Hematopoietic multipotent progenitor cell treated with erythropoietin and hydrocortisone succinate and interleukin-3 and kit ligand, for 4 days (in vitro differentiated cells): Measurements from ENCODE around the gene CDKN1C.

Source experiments
- DNase-seq: peaks from one replicate; pipeline ENCODE4 v3.0.0-alpha.2; 2015

The CDKN1C gene

DNA sequence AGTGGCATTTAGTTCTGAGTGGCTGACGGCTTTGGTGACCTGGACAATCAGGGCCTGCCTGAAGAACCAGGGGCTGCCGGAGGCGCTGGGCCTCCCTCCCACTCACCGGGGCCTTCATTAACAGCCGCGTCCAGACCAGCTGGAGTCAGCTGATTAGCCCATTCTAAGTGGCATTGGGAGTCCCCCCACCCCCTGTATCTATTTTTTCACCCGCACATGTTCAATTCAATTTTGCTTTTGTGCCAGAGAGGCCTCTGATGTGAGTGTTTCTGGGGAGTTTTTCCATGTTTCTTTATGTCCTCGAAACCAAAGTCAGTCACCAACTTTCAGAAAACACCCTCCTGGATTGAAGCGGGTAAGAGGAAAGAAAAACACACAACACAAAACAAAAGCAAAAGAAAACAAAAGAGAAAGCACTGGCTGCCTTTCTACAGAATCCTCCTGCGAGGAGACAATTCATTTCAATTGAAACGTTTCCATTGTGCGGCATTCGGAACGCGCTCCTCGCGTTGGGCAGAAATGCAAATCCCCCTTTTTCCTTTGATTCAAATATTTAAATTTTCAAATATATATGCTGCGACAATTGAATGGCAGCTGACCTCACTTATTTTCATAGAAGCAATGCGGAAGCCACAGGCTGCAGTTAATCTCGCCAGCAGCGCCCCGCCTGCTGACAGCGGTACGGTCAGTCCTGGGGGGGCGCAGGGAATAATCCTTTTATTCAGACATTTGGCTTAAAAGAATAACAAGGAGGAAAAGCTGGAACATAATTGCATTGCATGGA is 17.7 kb downstream of the CDKN1C start:
- peak; percentile 34 for DNase-seq

DNA sequence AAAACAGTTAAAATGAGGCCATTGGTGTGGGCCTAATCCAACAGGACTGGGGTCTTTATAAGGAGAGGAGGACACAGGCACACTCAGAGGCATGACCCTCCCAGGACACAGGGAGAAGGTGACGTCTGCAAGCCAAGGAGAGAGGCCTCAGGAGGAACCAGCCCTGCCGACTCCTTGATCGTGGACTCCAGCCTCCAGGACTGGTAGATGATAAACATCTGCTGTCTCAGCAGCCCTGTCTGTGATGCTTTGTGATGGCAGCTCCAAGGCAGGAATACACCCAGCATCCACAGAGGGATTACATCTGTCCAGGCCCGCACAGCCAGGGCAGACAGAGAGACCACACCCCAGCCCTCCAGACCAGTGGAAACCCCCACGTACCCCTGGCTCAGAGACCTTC is 18.4 kb downstream of the CDKN1C start:
- no peak for DNase-seq

DNA sequence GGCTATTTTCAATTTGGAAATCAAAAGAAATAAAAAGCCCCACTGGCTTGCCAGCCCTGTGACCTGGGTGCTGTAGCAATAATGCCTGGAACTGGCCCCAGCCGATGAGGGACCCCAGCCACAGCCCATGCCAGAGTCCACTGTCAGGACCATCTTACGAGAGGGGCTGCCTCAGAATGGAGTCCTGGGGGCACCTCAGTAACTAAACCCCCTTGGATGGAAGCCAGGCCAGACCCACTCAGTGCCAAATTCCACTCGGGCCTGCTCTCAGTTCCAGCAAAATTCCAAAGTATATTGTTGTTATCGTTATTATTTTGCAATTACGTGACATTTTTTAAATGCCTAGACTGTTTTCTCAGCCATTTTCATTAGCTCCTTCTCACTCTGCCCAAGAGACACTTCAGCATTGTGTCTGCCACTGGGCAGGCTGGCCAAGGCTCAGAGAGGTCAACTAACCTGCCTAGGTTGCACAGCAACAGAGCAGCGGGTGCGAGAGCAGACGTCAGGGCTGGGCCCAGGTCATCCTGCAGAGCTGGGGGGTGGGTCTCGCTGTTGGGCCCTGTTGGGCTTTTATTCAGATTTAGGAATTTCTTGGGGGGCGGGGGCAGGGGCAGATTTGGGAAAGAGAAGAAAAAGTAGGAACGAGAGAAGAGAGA is 19.5 kb downstream of the CDKN1C start:
- no peak for DNase-seq

DNA sequence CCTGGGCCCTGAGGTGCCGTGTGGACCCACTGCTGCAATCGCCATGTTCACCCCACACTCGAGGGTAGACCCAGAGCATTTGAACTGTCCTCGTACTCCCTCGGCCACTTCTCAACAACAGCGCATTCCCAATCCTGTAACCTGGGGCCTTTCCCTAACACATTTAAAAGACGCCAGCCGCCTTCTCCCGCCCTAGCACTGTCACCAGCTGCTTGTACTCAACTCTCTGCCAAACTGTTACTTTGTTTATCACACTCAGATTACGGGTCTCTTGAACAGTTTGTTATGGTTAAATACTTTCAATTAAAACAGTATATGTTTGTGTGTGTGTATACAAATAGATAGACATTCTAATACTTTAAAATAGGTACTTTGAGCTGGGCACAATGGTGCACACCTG is 20.7 kb downstream of the CDKN1C start:
- DNase-seq = no peak

DNA sequence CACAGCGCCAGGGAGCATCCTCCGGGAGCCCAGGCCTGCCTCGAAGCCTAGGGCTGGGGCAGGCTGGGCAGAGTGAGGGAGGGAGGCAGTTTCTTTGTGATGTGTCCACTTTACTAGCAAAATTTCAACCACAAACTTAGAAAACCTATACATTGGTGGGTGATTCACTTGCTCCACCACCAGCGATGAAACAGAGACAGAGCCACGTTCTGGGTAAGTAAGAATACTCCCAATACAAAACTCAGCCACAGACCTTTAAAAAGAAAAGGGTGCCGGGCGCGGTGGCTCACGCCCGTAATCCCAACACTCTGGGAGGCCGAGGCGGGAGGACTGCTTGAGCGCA is 22.3 kb downstream of the CDKN1C start:
- DNase-seq = no peak

DNA sequence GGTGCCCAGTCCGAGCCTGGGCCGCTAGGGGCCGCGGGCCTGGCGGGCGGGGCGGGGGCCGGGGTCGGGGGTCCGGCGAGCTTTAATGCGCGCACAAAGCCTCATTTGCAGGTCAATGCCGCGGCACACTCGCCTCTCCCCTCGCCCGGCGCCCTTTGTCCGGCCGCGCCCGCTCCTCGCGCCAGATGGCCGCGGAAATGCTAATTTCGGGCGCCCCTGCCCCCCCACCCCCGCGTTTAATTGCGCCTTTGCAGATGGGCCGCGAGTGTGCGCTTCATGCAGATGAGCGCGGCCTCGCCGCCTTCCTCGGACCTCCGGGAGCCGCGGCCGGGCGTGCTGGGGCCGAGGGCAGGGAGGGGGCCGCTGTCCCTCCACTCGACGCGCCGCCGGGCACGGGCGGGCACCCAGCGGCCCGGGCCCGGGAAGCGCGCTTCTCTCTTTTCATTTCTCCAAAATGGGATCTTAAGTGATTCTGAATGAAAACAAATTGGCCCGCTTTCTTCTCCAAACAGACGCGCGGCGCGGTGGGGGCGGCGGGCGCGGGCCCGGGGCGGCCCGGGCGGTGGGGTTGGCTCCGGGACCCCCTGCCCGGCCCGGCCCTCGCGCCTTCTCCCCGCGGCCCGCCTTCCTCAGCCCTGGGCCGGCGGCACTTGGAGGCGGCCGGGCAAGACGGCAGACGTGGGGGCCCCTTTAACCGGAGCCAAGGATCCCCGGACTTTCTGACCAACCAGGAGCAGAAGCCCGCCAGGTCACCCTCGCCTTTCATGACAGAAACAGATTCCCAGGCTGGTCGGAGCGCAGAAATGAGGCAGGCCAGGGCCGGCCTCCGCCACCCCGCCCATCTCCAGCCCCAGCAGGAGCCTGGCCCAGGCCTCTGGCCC is 22.9 kb downstream of the CDKN1C start:
- no peak for DNase-seq

DNA sequence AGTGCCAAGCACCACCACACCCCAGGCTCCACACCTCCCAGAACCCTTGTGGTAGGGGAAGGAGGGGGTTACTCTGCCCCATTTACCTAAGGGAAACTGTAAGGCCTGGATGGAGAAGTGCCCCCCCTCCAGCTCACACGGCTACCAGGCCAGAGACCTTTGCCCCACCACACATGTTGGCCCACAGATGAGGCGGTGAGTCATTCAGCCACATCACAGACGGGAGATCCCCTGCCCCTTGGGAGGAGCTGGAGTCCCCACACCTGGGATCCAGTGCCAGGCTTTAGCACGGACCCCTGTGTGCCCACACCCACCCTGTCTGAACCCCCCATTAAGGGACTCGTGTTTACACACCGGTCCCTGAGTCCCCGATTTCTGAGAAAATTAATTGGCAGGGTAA is 24.9 kb downstream of the CDKN1C start:
- DNase-seq = peak; percentile 29

DNA sequence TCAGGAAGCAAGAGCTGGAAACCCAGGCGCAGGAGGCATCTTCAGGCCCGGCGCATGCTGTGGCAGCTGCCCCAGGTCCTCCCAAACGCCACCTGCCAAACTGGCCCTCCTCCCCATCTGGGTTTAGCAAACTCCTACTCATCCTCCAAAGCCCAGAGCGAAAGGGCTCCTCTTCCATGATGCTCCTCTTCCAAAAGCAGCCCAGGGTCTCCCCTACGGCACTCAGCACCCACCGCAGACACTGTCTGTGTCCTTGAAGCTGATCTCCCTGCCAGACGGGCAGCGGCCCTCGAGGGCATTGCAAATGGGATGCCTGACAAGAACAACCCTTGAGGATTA is 25.9 kb downstream of the CDKN1C start:
- no peak for DNase-seq

DNA sequence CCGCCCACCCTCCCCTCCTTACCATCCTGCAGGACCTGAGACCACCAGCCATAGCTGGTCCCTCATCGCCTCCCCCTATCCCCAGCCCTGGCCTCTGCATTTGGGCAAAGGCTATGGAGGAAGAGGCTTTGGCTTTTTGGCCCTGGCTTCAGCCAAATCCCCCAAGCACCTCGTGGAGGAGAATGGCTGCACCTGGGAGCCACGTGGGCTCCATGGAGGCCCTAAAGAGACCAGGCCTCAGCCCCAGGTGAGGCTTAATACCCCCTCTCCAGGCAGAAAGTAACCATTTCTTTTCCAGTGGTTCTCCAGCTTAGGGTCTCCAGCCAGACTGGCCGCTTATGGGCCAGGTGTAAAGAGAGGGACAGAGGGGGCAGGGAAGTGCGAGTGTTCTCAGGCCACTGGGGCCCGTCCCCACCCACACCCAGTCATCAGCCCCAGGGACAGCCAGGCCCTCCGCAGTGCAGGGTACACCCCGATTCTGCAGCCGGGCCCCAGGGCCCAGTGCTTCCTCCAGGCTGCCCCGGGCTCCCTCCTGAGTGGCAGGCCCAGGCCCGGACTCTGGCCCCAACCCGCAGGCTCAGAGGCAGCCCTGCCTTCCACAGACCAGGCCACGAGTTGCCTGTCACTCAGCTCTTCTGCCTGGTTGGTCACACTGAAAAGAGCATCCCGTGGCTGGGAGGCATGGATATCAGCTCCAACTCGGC is 26.4 kb downstream of the CDKN1C start:
- no peak for DNase-seq

DNA sequence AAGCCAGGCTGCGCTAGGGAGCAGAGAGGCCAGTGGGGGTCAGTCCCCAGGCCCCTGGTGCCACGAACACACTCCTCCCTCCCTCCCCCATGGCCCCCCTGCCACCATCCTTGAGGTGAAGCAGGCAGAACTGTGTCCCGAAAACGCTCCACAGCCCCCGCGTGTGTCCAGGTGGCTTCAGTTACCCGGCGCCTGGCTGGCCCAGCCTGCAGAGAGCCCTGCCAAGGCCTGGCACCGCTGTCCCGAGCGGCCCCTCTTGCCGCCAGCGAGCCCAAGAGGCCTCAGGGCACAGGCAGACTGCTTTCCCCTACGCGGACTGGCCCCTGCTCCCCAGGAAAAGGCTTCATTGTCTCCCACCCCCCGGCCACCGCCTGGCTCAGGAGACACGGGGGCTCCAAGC is 27.7 kb downstream of the CDKN1C start:
- DNase-seq = no peak

DNA sequence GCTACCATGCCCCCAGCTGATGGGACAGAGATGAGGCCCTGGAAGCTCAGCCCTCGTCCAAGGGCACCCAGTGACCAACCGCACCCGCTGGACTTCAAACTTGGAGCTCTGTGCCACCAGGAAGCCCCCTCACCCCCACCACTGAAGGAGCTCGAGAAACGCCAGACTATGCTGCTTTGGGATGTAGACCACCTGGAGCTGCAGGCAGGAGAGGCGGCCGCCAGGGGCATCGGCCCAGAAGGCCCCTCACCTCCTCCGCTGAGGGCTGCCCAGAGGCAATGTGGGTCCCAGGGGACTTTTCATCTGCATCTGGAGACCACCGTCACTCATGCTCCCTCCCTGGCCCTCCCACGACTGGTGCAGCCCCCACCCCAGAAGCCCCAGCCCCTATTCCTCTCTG is 28.3 kb downstream of the CDKN1C start:
- DNase-seq = no peak

DNA sequence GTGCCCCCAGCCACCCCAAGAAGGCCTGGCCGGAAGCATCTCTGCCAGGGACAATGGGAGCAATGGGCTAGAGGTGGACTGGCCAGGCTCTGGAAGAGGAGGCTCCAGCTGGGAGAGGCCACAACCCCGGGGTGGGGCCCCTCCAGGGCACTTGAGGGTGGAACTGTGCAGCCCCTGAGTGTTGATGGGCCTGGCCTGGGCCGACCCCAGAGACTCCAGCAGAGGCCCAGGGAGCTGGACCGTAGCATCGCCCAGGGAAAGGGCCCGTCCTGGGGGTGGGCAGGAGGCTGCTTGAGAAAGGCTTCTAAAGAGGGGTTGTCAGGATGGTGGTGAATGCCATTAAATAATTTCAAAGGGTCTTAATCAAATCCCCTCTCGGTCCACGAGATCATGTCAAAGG is 30.4 kb downstream of the CDKN1C start:
- no peak for DNase-seq

DNA sequence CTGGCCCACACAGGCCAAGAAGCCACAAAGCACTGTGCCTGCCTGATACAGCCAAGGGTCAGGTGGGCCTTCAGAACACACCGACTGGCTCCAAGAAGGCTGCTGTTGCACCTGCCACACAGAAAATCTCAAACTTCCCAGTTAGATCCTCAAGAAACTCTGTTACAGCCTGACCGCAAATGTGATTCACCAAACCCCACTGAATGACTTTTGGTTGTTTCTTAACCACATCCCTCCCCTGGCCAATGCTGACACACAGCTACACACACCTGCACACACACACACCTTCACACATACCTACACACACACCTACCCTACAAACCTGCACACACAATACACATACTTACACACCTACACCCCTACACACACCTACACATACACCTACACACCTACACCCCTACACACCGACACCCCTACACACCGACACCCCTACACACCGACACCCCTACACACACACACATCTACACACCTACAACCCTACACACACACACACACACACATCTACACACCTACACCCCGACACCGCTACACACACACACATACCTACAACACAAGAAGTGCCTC is 31.5 kb downstream of the CDKN1C start:
- DNase-seq = no peak

DNA sequence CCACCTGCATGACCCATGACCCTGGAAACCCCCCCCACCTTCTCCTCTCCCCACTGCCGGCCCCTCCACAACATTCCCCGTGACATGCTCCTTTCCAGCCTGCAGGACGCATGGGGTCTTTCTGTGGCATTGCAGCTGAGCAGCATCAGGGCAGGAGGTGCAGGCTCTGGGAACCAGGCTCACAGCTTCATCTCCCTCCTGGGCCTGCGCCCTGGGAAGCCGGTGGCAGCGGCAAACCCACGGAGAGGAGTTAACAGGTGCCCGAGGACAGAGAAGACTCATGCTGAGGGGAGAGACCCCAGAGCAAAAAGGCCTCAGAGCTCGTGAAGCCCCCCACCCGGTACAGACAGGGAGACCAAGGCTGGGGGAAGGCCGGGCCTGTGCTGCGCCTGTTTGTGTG is 32.2 kb downstream of the CDKN1C start:
- DNase-seq = no peak

DNA sequence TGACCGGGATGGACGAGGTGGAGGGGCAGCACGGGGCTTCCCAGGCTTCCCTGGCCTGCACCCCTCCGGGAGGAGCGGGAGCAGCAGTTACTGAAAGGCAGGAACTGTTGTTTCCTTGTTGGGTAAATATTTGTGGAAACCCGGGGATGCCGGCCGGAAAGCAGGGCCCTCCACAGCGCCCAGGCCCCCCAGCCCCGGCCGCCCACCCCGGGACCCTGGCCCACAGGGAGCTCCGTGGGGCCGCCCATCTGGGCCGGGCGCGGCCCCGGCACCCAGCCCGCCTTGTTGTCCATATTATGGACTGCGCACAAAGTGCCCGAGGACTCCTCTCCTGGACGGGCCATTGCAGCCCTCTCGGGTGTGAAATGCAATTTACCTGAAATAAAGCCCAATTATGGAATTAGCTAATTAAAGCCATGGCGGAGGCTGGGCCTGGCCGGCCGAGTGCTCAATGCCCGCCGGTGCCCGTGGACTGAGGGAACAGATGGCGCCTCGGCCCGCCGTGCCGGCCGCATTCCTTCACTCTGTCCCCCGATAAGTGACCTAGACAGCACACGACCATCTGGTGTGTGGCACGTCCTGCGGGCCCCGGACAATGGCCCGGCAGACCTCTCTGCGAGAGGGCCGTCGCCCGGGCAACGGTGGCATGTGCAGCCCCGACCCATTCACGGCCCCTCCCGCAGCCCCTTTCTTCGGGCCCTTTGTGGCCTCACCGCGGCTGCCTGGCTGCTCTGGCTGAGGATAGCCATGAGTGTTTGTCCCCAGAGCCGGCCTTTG is 35.4 kb downstream of the CDKN1C start:
- no peak for DNase-seq

DNA sequence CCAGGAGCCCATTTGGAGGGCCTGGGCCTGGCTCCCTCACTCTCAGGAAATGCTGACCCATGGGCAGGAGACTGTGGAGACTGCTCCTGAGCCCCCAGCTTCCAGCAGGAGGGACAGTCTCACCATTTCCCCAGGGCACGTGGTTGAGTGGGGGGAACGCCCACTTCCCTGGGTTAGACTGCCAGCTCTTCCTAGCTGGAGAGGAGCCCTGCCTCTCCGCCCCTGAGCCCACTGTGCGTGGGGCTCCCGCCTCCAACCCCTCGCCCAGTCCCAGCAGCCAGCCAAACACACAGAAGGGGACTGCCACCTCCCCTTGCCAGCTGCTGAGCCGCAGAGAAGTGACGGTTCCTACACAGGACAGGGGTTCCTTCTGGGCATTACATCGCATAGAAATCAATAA is 37.1 kb downstream of the CDKN1C start:
- DNase-seq = no peak

DNA sequence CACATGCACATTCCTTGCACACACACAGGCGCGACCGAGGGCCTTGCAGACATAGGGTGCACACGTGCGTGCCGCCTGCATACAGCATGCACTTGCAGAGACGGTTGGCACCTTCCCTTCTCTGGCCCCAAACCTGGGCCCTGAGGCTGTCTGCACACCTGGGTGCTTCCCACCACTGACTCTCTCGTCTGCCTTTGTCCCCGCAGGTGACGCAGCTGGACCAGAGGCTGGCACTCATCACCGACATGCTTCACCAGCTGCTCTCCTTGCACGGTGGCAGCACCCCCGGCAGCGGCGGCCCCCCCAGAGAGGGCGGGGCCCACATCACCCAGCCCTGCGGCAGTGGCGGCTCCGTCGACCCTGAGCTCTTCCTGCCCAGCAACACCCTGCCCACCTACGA is 38.0 kb downstream of the CDKN1C start:
- DNase-seq = no peak

DNA sequence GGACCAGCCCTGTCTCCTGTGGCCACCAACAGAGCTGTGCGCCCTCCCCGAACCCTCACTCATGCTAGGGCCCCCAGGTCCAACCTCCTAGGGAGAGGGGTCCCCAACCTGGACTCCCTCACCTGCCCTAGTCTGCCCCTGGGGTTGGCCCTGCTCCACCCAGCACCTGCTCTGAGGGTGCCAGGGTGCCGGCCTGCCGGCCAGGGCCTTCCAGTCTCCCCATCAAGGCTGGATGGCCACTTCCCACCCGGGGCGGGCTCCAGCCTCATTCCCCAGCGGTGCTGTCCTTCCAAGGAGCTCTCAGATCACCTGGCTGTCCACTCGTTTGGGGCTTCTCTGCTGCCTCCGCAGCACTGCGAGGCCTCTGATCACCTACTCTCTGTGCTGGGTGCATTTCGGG is 39.1 kb downstream of the CDKN1C start:
- DNase-seq = no peak

DNA sequence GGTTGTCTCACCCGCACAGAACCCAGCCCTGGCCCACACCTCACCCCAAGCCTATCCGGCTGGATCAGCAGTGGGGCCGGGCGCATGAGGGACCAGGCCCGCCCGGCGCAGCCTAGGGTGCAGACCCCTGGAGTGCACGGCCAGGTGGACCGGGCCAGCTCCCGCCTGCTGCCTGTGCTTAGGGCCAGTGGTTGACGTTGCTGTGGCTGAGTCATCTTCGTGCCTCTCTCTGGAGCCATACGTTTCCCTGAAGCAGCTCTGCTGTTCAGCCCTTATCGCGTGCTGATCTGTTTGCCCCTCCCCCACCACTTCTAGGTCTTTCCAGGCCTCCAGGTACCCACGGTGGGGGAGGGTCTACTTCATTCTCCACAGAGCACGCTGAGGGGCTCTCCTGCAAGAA is 39.5 kb downstream of the CDKN1C start:
- DNase-seq = peak; percentile 49

DNA sequence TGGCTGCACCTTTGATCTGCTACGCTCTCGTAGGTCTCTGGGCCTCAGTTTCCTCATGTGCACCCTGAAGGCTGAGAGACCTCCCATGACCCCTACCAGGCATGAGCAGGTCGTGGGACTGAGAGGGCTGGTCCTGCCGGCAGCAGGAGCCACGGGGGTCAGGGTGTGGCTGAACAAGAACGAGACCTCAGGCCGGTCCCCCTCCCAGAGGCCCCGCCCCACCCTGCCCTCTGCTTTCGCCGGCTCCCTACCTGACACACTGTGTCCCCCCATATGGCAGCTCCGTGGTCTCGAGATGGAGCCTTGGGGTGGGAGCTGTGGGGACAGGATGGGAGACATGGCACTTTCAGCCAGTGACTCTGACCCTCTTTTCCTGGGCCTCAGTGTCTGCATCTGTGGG is 40.6 kb downstream of the CDKN1C start:
- DNase-seq = no peak

DNA sequence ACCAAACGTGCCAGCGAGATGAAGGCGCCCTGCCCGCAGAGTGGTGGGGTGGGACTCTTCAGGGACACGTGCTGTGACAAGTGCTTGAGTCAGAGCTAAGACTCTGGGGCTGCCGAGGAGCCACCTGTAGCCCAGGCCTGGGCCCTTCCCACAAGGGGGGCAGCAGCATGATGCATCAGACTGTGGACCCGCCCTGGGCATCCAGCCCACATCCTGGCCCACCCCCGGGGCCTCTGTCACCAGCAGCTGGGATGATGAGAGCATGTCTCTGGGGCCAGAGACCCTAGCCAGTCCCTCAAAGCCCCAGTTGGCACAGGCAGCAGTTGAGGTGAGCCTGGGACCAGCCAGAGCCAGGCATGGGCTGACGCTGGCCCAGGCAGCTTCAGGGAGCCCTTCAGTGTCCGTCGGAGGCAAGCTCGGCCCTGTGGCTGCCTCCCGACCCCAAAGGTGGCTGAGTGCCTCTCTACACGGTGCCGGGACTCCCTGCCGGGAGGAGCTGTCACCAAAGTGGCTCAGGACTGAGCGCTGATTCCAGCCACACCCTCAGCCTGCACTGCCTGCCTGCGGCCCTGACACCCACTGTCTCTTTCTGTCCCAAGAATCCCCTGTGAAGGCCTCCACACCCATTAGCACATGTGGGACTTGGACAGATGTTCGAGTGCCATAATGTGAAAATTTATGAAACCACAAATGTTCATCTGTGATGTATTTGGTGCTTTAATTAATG is 41.3 kb downstream of the CDKN1C start:
- no peak for DNase-seq

DNA sequence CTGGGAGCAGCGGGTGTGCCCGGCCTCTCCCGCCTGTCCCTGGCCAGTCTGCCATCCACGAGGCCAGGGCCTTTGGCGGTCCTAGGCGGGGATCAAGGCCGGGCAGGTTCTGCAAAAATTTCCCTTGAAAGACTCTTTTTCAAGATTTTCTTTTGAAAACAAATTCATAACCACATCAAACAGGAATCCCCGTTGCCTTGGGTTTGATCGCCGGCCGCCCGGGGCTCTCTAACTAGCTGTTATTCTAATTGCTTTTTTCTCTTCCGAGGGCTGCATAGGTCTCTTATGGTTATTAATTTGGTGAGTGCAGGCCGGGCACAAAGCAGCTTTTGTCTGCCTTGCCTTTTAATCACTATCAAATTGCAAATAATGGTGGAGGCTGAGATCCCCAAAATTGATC is 42.0 kb downstream of the CDKN1C start:
- DNase-seq = no peak
